Astrocyte of the hippocampus (primary cell): ENCODE measurements around the gene TPM4.

Experiments used
- DNase-seq: peaks from one replicate; pipeline ENCODE4 v3.0.0; 2011; ENCODE audit warnings: low read depth, low spot score

TPM4 gene

GRCh38 chr19:16041299-16041990 lies 34.9 kb upstream of the TPM4 start:
- peak; percentile 89 for DNase-seq

GRCh38 chr19:16041991-16042386 lies 34.3 kb upstream of the TPM4 start:
- no peak for DNase-seq

GRCh38 chr19:16042533-16043085 lies 33.7 kb upstream of the TPM4 start:
- no peak for DNase-seq

- no peak for DNase-seq
These were observed 33.0 kb upstream of the TPM4 start for GRCh38 chr19:16043156-16043757.

- DNase-seq = no peak
These were observed 31.5 kb upstream of the TPM4 start for GRCh38 chr19:16044746-16045145.

GRCh38 chr19:16045171-16045570 lies 31.1 kb upstream of the TPM4 start:
- DNase-seq = no peak

GRCh38 chr19:16045893-16046292 lies 30.4 kb upstream of the TPM4 start:
- no peak for DNase-seq

- no peak for DNase-seq
These were observed 27.7 kb upstream of the TPM4 start for GRCh38 chr19:16048583-16048982.

- DNase-seq = no peak
These were observed 24.9 kb upstream of the TPM4 start for GRCh38 chr19:16051254-16052025.

GRCh38 chr19:16052353-16052752 lies 23.9 kb upstream of the TPM4 start:
- no peak for DNase-seq

- DNase-seq = no peak
These were observed 19.2 kb upstream of the TPM4 start for GRCh38 chr19:16057062-16057461.

GRCh38 chr19:16060294-16060693 lies 16.0 kb upstream of the TPM4 start:
- DNase-seq = no peak

GRCh38 chr19:16061943-16062342 lies 14.4 kb upstream of the TPM4 start:
- DNase-seq = no peak

- DNase-seq = no peak
These were observed 13.5 kb upstream of the TPM4 start for GRCh38 chr19:16062789-16063188.

GRCh38 chr19:16064209-16064889 lies 11.9 kb upstream of the TPM4 start:
- DNase-seq = no peak

GRCh38 chr19:16066611-16067104 lies 9.6 kb upstream of the TPM4 start:
- no peak for DNase-seq

GRCh38 chr19:16067205-16067938 lies 8.9 kb upstream of the TPM4 start:
- peak; percentile 94 for DNase-seq

GRCh38 chr19:16068696-16069259 lies 7.5 kb upstream of the TPM4 start:
- DNase-seq = no peak

GRCh38 chr19:16069813-16070365 lies 6.4 kb upstream of the TPM4 start:
- DNase-seq = no peak

- DNase-seq = no peak
These were observed 5.8 kb upstream of the TPM4 start for GRCh38 chr19:16070366-16070990.
